Measurements from ENCODE around the gene NXPE4.

Gene NXPE4

GRCh38 chr11:114563077-114563476, 32.5 kb downstream of the NXPE4 start:
- H3K4me3 ChIP-seq (ENCODE audit: low read depth, low read length): no peak overlapping the region

DNA sequence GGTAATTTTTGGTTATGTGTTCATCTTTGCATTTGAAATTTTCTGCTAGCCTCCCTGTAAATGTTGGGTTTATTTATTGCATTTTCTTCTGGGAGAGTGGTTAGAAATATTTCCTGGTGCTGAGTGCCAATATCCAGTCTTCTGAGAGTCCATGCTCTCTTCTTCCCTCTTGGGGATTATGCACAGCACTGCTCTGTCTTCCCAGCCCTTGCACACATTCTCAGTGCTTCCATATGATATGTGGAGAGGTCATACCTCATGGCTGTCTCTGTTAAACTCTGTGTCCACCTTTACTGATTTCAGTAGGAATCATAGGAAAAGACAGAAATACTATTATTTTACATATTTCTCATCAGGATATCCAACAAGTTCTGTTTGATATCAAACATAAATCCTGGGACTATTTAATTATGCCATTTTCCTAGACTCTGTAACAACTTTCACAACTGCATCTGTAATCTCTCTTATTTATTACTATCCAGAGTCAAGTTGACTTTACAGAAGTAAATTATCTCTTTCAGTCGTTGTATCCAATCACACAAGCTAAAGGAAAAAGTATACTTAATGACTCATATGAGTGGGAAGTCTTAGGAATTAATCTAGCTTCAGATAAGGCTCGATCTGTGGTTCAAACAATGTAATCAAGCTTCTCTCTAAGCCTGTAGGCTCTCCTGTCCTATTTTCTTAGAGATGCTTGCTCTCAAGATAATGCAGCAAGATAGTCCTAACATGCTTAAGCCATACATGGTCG, 33.2 kb downstream of the NXPE4 start:
- H3K4me3 ChIP-seq (ENCODE audit: low read depth, low read length): no peak overlapping the region

- no peak within 1 kb of the TSS for H3K4me3 ChIP-seq (ENCODE audit: low read depth, low read length)
Measured at GRCh38 chr11:114559425-114560310, 35.9 kb downstream of the NXPE4 start, which contains the start of gene NXPE1. Gene NXPE1, minus strand, starts transcription at chr11:114559881. Its CDS starts 8,680 bp downstream, at chr11:114551201.

- H3K4me3 ChIP-seq (ENCODE audit: low read depth, low read length): no peak overlapping the region
Measured at GRCh38 chr11:114556135-114556534, 39.5 kb downstream of the NXPE4 start.

- no peak overlapping the region for H3K4me3 ChIP-seq (ENCODE audit: low read depth, low read length)
Measured at GRCh38 chr11:114553642-114554041, 41.9 kb downstream of the NXPE4 start.

- no peak overlapping the region for H3K4me3 ChIP-seq (ENCODE audit: low read depth, low read length)
Measured at GRCh38 chr11:114551060-114551459, 44.5 kb downstream of the NXPE4 start.

DNA sequence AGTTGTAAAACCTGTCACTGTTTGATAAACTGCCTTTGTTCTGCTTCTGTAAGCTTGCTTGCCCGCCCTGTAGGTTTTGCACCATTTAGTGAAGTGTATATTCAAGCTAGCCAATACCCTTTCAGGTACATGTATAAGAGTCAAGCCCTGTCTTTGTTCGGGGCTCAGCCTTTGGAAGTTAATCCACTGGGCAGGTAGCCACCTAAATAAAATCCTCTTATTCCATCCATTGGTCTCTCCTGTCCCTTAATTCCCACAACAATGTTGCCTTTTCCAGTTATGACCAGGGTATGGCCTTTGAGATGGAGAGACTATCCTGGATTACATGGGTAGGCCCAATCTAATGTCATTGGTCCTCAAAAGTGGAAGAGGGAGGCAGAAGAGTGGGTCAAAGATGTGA, 69.9 kb downstream of the NXPE4 start:
- no peak overlapping the region for H3K4me3 ChIP-seq (ENCODE audit: low read depth, low read length)

- no peak overlapping the region for H3K4me3 ChIP-seq (ENCODE audit: low read depth, low read length)
Measured at GRCh38 chr11:114524122-114524521, 71.5 kb downstream of the NXPE4 start.

GRCh38 chr11:114522818-114523217, 72.8 kb downstream of the NXPE4 start:
- no peak overlapping the region for H3K4me3 ChIP-seq (ENCODE audit: low read depth, low read length)

Data from iPS-11a (cell line).